Measurements from ENCODE around the gene ZNF335. TPM values are rescaled to one million over a fixed set of nuclear protein-coding genes. Genes with fewer than 3 reads are reported as not detected.

ZNF335 gene
- polyA plus RNA-seq, 2 donors, result 10.7 to 18.0 TPM

Other genes with a start within 250 kb of the ZNF335 start
- gene SPINT4, start 249.9 kb downstream of the ZNF335 start, polyA plus RNA-seq, result not detected
- gene WFDC3, start 180.3 kb downstream of the ZNF335 start, polyA plus RNA-seq, result 1 to 10 TPM in 1 of 2 donors, under 1 TPM in 1; 0.51 to 2.4 TPM
- 10 to 100 TPM; 24.6 to 29.4 TPM for gene DNTTIP1, start 180.2 kb downstream of the ZNF335 start, polyA plus RNA-seq
- 10 to 100 TPM; 53.1 to 83.4 TPM for gene UBE2C, start 159.6 kb downstream of the ZNF335 start, polyA plus RNA-seq
- gene TNNC2, start 144.9 kb downstream of the ZNF335 start, polyA plus RNA-seq, result 1 to 10 TPM in 1 of 2 donors, under 1 TPM in 1; 0.28 to 1.0 TPM
- 10 to 100 TPM in 1 of 2 donors, 1 to 10 TPM in 1; 9.3 to 25.8 TPM for gene SNX21, start 138.4 kb downstream of the ZNF335 start, polyA plus RNA-seq
- 10 to 100 TPM; 24.8 to 26.6 TPM for gene ACOT8, start 114.8 kb downstream of the ZNF335 start, polyA plus RNA-seq
- 1 to 10 TPM; 1.1 to 1.5 TPM for gene ZSWIM3, start 114.6 kb downstream of the ZNF335 start, polyA plus RNA-seq
- 1 to 10 TPM; 2.4 to 3.9 TPM for gene ZSWIM1, start 91.0 kb downstream of the ZNF335 start, polyA plus RNA-seq
- gene SPATA25, start 84.6 kb downstream of the ZNF335 start, polyA plus RNA-seq, result under 1 TPM; 0.76 to 0.96 TPM
- 1 to 10 TPM; 1.4 to 2.5 TPM for gene NEURL2, start 81.0 kb downstream of the ZNF335 start, polyA plus RNA-seq
- gene CTSA, start 80.9 kb downstream of the ZNF335 start, polyA plus RNA-seq, result 10 to 100 TPM; 43.6 to 55.0 TPM
- 10 to 100 TPM; 27.0 to 27.2 TPM for gene PLTP, start 60.0 kb downstream of the ZNF335 start, polyA plus RNA-seq
- gene PCIF1, start 37.5 kb downstream of the ZNF335 start, polyA plus RNA-seq, result 10 to 100 TPM; 18.0 to 20.9 TPM
- gene MMP9, start 36.7 kb upstream of the ZNF335 start, polyA plus RNA-seq, result under 1 TPM; 0.12 to 0.32 TPM
- gene SLC12A5, start 57.0 kb upstream of the ZNF335 start, polyA plus RNA-seq, result under 1 TPM; 0.25 to 0.77 TPM
- 10 to 100 TPM in 1 of 2 donors, 1 to 10 TPM in 1; 8.6 to 10.7 TPM for gene NCOA5, start 117.8 kb upstream of the ZNF335 start, polyA plus RNA-seq
- gene CD40, start 146.1 kb upstream of the ZNF335 start, polyA plus RNA-seq, result 10 to 100 TPM in 1 of 2 donors, 1 to 10 TPM in 1; 5.4 to 10.8 TPM

Measured in esophagus (tissue), 2 donors.